ENCODE data around the gene TSR3.

GRCh38 chr16:1323296-1324239 lies 28.1 kb downstream of the TSR3 start:
- TF ChIP-seq EZH2phosphoT487 (IDR thresholded peaks at IDR 0.05; ENCODE audit: insufficient read depth, low read depth): no peak
- TF ChIP-seq EZH2 (IDR thresholded peaks at IDR 0.05; ENCODE audit: insufficient read depth, poor library complexity, severe bottlenecking): no peak

Data from GM23248 (cell line).